ENCODE measurements around the gene TMEM151A.

Gene TMEM151A

DNA sequence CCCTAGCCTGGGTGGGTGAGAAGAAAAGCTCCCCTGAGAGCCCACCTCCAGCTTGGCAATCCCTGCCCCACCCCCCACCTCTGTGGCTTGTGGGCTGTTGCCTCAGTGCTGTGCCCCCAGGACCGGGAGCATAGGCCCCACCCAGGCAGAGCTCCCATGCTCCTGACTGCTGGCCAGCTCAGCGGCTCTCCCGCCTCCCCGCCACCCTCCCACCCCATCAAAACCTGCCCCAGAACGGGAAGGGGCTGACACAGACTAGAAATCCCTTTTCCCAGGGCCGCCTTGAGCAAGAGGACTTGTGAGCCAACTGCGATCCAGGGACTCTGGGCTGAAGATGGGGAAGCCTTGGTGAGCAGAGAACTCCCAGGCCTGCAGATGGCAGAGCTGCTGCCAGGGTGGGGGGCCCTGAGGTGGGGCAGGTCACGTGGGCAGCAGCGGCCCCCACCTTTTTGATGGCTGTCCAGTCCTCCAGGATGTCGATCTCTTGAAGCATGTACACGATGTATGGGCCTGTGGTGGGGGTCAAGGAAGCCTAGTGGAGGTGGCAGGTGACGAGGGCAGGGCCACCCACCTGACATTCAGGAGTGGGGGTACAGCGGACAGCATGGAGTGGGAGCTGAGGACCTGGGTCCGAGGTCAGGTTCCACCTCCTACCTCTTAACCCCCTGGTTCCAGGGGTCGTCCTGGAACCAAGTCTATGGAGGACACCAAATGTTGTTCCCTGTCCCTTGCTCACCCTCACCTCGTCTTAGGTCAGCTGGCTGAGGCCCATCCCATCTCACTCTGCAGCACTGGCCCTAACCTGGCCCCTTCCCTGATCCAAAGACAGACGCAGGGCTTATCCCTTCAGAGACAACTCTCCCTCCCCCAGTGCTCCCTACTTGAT is 46.8 kb downstream of the TMEM151A start:
- no peak for FAIRE-seq

- FAIRE-seq = no peak
Observed at GRCh38 chr11:66339162-66339675, 47.5 kb downstream of the TMEM151A start.

- FAIRE-seq = no peak
Observed at GRCh38 chr11:66339686-66340483, 48.2 kb downstream of the TMEM151A start.

- FAIRE-seq = no peak
Observed at GRCh38 chr11:66340596-66341501, 49.2 kb downstream of the TMEM151A start.

GRCh38 chr11:66341502-66342126 is 49.9 kb downstream of the TMEM151A start:
- FAIRE-seq = no peak

DNA sequence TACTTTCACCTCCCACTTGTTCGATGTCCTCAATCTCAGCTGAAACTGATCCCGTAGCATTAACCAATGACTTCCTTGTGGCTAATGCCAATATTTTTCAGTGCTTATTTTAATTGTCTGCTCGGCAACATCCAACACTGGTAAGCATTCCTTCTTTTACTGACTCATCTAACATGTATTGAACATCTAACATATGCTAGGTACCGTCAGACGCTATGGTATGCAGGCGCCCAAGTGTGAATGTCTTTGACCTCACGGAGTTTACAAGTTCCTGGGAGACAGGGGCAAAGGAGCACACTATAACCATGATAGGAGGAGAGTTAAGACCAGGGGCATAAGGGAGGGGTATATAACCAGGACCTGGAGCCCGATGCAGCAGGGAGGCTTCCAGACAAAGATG is 51.5 kb downstream of the TMEM151A start:
- no peak for FAIRE-seq

GRCh38 chr11:66344550-66345315 is 53.0 kb downstream of the TMEM151A start, which contains the start of gene BRMS1:
Gene BRMS1 (minus strand): TSS chr11:66345104. CDS start chr11:66342234, 2,870 bp downstream.
- FAIRE-seq = no peak

DNA sequence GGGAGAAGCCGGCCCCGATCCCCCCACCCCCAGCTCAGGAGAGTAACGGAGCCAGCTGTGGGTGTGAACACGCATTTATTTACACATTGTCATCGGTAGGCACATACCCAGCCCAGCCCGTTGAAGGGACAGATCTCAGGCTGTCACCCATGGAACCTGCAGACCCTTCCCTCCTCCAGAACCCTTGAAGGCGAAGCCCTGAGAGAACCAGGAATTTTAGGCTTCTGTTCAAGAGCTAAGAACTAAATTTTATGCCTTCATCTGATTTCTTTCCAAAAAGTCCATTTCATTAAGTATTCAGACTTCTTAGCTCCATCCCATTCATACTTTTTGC is 53.6 kb downstream of the TMEM151A start:
- no peak for FAIRE-seq

Data from A204.1 (cell line).